ENCODE measurements around the gene GP2.

Gene GP2

DNA sequence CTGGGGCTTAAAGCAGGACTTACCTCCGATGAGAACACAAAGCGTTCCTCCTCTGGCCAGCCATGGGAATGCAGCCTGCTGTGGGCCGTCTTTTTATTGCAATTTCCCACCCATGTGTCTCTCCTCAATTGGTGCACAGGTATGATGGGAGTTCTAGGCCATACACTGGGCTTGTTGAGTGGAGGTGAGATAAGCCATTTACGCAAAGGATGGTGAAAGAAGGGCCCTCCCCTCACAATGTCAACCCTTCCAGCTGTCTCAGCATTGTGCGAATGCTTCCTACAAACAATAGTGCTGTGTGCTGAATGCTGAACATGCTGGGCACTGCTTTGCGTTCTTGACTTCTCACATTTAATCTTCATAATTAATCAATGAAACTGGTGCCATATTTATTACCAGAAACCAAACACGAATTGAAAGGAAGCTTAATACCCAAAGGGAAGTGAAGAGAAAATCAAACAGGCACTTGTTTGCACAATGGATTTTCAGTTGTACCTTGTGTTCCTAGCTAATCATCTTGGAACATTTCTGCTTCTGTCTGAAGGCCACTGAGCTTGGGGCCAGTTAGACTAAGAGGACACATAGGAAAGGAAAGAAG is at the start of gene GP2:
GP2 (minus strand) TSS at position 70 of the 598 bp plus-strand sequence. CDS start 1,082 bp downstream, outside the sequence.
- Histone ChIP-seq H3K4me3 (no peak within 1 kb of the TSS), H3K9me3 (ENCODE audit: low read depth, low read length) (no peaks in the 10 kb centered on the region), H3K9ac (ENCODE audit: insufficient read length) (no peak within 1 kb of the TSS), H3K36me3 (ENCODE audit: insufficient read depth, low read length) (no peaks in the 10 kb centered on the region), H3K27ac (no peak within 1 kb of the TSS)
- TF ChIP-seq FOXP2 (optimal IDR thresholded peaks at IDR 0.05; ENCODE audit: control extremely low read depth, extremely low read length, insufficient read depth): no peak
- TF ChIP-seq POLR2AphosphoS5 (IDR thresholded peaks at IDR 0.05; ENCODE audit: borderline replicate concordance, low read depth, low read length): no peak
- TF ChIP-seq EZH2 (IDR thresholded peaks at IDR 0.05): no peak
- no peak for DNase-seq (ENCODE audit: low read depth, low spot score)

DNA sequence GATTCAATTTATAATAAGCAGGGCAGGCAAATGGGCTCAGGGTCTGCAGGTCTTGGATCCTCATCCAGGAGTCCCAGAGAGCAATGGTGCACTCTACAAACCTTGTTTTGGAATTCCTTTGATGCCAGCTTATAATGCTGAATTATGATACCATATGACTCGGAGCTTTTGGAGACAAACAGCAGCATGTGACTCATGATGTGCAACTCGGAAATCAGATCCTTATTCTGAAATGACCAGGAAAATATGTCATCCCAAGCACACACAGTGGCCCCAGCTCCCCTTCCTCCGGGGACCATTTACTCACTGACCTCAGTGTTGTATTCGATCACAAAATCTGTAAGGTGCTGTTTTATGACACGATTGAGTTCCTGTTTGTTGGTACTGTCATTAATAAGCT is 45.4 kb upstream of the GP2 start:
- Histone ChIP-seq H3K9ac (ENCODE audit: insufficient read length) (no peak overlapping the region), H3K36me3 (ENCODE audit: insufficient read depth, low read length) (no peaks in the 10 kb centered on the region), H3K27ac (no peak overlapping the region), H3K9me3 (ENCODE audit: low read depth, low read length) (no peaks in the 10 kb centered on the region), H3K4me3 (no peak overlapping the region)
- DNase-seq (ENCODE audit: low read depth, low spot score): no peak
- TF ChIP-seq POLR2AphosphoS5 (IDR thresholded peaks at IDR 0.05; ENCODE audit: borderline replicate concordance, low read depth, low read length) (no peak), FOXP2 (optimal IDR thresholded peaks at IDR 0.05; ENCODE audit: control extremely low read depth, extremely low read length, insufficient read depth) (no peak), EZH2 (IDR thresholded peaks at IDR 0.05) (no peak)

DNA sequence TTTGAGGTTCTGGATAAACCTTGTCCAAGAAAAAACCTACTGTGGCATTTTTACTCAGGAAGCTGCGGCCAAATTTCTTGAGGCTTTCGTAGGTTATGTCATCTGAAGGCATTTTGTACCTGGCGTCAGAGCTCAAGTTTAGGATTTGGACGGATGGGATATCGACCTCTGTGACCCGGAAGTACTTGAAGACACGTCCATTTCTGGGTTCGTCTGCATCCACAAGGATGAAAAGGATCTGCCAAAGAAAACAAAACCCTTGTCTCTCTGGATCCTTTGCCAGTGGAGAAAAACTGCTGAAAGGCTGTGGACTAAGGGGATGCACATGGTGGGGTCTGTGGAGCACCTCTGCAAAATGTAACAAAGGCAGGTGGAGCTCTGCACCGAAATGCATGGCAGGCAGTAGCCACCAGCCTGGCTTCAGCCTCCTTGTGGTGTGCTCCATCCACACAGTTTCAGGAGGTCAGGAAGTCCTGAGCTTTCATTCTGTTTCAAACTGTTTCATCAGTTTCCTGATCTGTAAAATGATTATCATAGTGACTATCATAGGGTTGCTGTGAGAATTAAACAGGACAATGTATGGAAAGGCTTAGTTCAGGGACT is 42.2 kb upstream of the GP2 start:
- no peak overlapping the region for H3K9ac ChIP-seq (ENCODE audit: insufficient read length)
- no peak overlapping the region for H3K27ac ChIP-seq
- TF ChIP-seq POLR2AphosphoS5 (IDR thresholded peaks at IDR 0.05; ENCODE audit: borderline replicate concordance, low read depth, low read length) (no peak), EZH2 (IDR thresholded peaks at IDR 0.05) (no peak), FOXP2 (optimal IDR thresholded peaks at IDR 0.05; ENCODE audit: control extremely low read depth, extremely low read length, insufficient read depth) (no peak)
- no peaks in the 10 kb centered on the region for H3K9me3 ChIP-seq (ENCODE audit: low read depth, low read length)
- H3K4me3 ChIP-seq: no peak overlapping the region
- DNase-seq (ENCODE audit: low read depth, low spot score): no peak
- H3K36me3 ChIP-seq (ENCODE audit: insufficient read depth, low read length): no peaks in the 10 kb centered on the region

DNA sequence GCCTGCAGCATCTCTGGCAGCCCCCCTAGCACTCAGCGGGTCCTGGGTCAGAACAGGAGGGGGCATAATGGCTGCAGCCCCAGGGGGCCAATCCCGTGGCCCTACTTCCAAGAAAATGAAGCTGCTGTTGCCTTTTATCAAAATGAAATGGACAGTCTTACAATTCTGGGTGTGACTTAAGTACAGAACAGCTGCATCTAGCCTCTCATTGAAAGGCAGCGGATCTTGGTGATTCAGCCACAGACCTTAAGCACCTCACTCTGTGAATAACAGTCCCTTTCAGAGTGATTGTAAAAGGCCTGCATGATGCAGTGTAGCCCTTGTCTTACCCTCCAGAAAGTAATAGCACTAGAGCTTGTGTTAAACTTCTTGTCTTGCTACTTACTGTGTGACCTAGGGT is 36.7 kb upstream of the GP2 start:
- no peak for DNase-seq (ENCODE audit: low read depth, low spot score)
- Histone ChIP-seq H3K27ac (no peak overlapping the region), H3K36me3 (ENCODE audit: insufficient read depth, low read length) (no peaks in the 10 kb centered on the region), H3K9ac (ENCODE audit: insufficient read length) (no peak overlapping the region), H3K9me3 (ENCODE audit: low read depth, low read length) (no peaks in the 10 kb centered on the region), H3K4me3 (no peak overlapping the region)
- TF ChIP-seq POLR2AphosphoS5 (IDR thresholded peaks at IDR 0.05; ENCODE audit: borderline replicate concordance, low read depth, low read length): no peak
- no peak for TF ChIP-seq FOXP2 (optimal IDR thresholded peaks at IDR 0.05; ENCODE audit: control extremely low read depth, extremely low read length, insufficient read depth)
- no peak for TF ChIP-seq EZH2 (IDR thresholded peaks at IDR 0.05)

DNA sequence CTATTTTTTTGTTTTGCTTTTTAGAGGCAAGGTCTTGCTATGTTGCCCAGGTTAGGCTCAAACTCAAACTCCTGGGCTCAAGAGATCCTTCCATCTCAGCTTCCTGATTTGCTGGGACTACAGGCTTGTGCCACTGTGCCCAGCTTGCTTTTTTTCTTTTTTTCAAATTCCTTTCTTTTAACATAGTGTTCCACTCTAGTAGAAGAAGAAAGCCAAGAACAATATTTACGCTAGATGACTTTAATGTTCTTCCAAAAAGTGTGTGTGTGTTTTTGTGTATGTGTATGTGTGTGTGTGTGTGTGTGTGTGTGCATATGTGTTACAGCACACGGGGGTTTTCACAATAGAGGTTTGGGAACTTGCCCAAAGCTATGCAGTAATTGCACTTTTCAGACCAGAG is 35.9 kb upstream of the GP2 start:
- Histone ChIP-seq H3K27ac (no peak overlapping the region), H3K9ac (ENCODE audit: insufficient read length) (no peak overlapping the region), H3K9me3 (ENCODE audit: low read depth, low read length) (no peaks in the 10 kb centered on the region), H3K36me3 (ENCODE audit: insufficient read depth, low read length) (no peaks in the 10 kb centered on the region), H3K4me3 (no peak overlapping the region)
- no peak for DNase-seq (ENCODE audit: low read depth, low spot score)
- TF ChIP-seq POLR2AphosphoS5 (IDR thresholded peaks at IDR 0.05; ENCODE audit: borderline replicate concordance, low read depth, low read length): no peak

DNA sequence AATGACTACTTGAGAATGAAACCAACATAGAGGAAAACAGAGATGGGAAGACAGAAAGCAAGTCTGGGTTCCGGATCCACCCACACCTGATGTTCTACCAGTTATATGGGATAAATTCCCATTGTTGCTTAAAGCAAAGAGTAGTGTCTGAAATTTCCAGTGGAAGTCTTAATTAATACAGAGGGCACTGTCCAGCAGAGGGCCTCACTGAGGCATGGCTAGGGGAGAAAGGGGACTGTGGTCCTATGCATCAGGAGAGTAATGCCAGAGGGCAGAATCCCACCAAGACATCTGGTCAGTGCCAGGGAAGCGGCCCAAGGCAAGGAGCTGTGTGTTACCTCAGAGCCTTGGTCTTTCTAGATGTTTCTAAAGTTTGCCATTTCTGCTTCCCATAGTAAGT is 32.7 kb upstream of the GP2 start:
- H3K9me3 ChIP-seq (ENCODE audit: low read depth, low read length): no peaks in the 10 kb centered on the region
- H3K9ac ChIP-seq (ENCODE audit: insufficient read length): no peak overlapping the region
- no peak for DNase-seq (ENCODE audit: low read depth, low spot score)
- no peaks in the 10 kb centered on the region for H3K36me3 ChIP-seq (ENCODE audit: insufficient read depth, low read length)
- no peak for TF ChIP-seq EZH2 (IDR thresholded peaks at IDR 0.05)
- no peak for TF ChIP-seq POLR2AphosphoS5 (IDR thresholded peaks at IDR 0.05; ENCODE audit: borderline replicate concordance, low read depth, low read length)
- TF ChIP-seq FOXP2 (optimal IDR thresholded peaks at IDR 0.05; ENCODE audit: control extremely low read depth, extremely low read length, insufficient read depth): no peak
- H3K27ac ChIP-seq: no peak overlapping the region
- H3K4me3 ChIP-seq: no peak overlapping the region

DNA sequence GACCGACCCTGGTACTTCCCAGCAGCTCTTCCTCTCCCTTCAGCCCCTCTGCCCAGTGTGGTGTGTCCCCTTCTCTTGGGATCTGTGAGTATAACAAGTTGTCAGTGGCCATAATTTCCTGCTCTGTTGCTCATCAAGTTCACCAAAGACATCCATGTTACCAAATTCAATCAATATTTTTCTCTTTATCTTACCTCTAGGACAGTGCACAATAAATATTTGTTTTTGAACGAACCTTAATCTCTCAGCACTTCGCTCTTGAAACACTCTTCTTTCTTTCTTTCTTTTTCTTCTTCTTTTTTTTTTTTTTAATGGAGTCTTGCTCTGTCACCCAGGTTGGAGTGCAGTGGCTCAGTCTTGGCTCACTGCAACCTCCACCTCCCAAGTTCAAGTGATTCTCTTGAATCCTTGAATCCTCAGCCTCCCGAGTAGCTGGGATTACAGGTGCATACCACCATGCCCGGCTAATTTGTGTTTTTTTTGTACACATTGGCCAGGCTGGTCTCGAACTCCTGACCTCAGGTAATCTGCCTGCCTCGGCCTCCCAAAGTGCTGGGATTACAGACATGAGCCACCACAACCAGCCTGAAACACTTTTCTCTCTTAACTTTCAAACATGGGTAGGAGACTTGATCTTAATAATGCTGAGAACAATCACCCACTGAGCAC is 27.9 kb upstream of the GP2 start:
- H3K27ac ChIP-seq: no peak overlapping the region
- no peaks in the 10 kb centered on the region for H3K9me3 ChIP-seq (ENCODE audit: low read depth, low read length)
- no peak overlapping the region for H3K4me3 ChIP-seq
- TF ChIP-seq EZH2 (IDR thresholded peaks at IDR 0.05) (no peak), POLR2AphosphoS5 (IDR thresholded peaks at IDR 0.05; ENCODE audit: borderline replicate concordance, low read depth, low read length) (no peak), FOXP2 (optimal IDR thresholded peaks at IDR 0.05; ENCODE audit: control extremely low read depth, extremely low read length, insufficient read depth) (no peak)
- no peaks in the 10 kb centered on the region for H3K36me3 ChIP-seq (ENCODE audit: insufficient read depth, low read length)
- no peak for DNase-seq (ENCODE audit: low read depth, low spot score)
- H3K9ac ChIP-seq (ENCODE audit: insufficient read length): no peak overlapping the region

DNA sequence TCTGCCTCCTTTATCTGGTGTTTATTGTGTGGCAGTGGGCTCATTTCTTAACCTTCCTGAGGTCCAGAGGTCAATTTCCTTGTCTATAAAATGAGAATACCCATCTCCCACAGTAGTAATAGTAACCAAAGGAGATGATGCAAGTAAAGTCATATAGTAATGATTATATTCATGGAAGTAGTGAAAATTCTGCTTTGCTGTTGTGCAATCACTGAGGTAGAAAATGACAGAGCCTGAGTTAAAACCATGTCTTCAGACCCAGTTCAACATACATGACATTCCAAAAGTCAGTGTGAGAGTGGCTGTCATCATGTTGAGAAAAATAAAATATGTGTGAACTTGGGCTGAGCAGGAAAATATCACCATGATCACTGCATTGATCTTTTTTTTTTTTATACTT is 26.1 kb upstream of the GP2 start:
- no peaks in the 10 kb centered on the region for H3K9me3 ChIP-seq (ENCODE audit: low read depth, low read length)
- TF ChIP-seq POLR2AphosphoS5 (IDR thresholded peaks at IDR 0.05; ENCODE audit: borderline replicate concordance, low read depth, low read length) (no peak), FOXP2 (optimal IDR thresholded peaks at IDR 0.05; ENCODE audit: control extremely low read depth, extremely low read length, insufficient read depth) (no peak), EZH2 (IDR thresholded peaks at IDR 0.05) (no peak)
- no peak for DNase-seq (ENCODE audit: low read depth, low spot score)

More for the DNA sequence above, 26.1 kb upstream of the GP2 start:
- no peak overlapping the region for H3K9ac ChIP-seq (ENCODE audit: insufficient read length)
- no peak overlapping the region for H3K27ac ChIP-seq
- H3K36me3 ChIP-seq (ENCODE audit: insufficient read depth, low read length): no peaks in the 10 kb centered on the region
- H3K4me3 ChIP-seq: no peak overlapping the region
